Activated T-cell treated with anti-CD3 and anti-CD28 coated beads for 4 hours (primary cell): Measurements from ENCODE around the gene INF2.
A peak's percentile ranks its signal among the peaks of the same experiment; 100 is the strongest.

Source experiments
- DNase-seq: peaks from one replicate; pipeline ENCODE4 v3.0.0-alpha.2; 2020

INF2 gene

DNA sequence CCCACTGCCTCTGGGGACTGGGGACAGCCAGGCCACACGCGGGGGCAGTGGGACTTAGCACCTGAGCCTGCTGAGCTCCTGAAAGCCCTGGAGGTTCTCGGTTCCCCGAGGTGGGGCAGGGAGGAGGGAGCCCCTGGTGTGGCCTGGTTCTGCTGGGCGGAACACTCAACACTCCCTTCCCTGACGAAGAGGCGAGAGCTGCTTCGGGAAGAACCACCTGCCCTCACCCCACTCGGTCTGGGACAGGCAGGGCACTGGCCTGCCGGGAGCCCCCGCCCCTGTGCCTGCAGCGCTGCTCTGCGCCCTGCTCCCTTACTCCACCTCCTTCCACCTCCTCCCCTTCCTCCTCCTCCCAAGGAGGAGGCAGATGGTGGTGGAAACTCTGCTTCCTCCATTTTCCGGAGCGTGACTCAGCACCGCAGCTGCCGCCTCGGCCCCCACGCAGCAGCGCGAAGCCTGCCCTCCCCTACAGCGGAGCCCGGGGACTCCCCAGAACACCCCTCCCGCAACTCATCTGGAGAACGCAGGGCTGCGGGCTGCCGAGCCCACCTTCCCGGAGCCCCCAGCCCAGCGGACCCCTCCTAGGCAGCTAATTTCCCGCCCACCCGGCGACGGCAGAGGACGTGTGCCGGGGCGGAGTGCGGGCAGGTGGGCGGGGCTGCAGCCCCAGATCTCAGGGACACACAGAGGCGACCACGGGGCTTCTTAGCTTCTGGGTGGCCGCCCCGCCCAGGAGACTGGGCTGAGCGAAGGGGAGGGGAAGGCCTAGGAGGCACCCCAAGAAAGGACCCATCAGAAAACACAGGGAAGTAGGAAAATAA lies 11.7 kb upstream of the INF2 start:
- DNase-seq: peak; percentile 73

- DNase-seq: no peak
Observed at GRCh38 chr14:104678346-104678745, 11.1 kb upstream of the INF2 start.

- no peak for DNase-seq
Observed at GRCh38 chr14:104678901-104679705, 10.3 kb upstream of the INF2 start.

DNA sequence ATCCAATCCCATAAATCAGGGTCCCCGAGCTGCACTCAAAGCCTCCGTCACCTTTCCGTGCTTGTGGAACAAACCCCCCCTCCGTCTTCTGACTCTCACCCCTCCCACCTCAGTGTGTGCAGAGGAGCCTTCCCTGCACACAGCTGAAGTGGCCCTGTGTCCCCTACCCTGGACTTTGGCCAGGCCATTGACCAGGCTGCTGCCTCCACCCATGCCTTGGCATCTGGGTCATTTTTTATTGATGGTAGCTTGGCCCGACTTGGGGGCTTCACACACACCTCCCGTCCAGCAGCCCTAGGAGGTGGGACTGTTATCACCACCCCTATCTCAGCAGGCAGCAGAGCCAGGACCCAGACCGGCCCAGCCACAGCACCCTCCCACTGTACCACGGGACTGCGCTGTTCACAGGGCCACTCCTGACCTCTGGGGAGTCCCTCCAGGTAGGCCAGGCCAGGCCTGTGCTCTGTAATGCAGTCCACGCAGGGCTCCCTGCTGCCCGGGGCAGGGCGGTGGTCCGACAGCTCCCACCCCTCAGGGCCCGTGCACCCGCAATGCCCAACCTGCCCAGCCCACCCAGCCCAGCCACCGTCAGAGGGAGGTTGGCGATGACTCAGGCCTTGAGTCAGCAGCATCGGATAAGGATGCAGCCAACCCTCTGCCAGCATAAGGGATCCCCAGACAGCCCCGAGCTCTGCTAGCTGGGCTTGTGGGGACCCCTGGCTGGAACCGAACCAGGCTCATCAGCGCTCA lies 9.2 kb upstream of the INF2 start:
- no peak for DNase-seq

DNA sequence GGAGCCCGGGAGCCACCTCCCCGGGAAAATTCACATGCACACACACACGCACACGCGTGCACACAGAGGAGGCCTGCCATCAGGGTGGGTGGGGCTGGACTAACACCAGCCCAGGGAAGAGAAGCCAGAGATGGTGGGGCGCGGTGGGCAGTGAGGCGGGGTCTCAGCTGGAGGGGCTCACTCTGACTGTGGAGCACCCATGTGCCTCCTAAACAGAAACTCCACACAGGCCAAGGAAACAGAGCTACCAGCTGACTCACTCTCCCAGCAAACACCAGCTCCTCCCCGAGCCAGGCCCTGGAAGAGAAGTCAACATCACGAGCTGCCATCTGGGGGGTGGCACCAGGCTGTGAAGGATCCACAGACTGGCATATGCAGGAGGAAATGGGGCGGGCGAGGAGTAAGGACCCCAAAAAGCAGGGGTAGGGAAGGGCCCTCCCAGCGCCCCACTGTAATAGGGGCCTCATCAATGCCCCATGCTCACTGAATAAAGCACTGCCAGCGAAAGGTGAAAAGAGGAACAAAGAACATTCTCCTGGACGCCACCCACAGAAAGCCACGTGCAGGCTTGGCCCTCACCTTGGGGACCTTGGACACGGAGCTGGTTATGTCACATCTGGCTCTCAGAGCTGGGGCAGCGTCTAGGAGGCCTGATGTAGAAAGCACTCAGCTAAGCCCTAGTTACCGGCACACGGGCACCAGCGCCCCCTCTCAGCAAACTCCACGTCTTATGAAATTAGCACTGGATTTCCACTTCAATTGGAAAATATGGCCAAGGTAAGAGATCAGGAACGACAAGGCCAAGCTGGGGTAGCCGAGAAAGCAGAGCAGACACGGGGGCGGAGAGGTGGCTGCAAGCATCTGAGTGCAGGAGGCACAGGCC lies 8.4 kb upstream of the INF2 start:
- no peak for DNase-seq

- DNase-seq: no peak
Observed at GRCh38 chr14:104681689-104682074, 7.7 kb upstream of the INF2 start.

- no peak for DNase-seq
Observed at GRCh38 chr14:104682107-104682593, 7.3 kb upstream of the INF2 start.

- DNase-seq: no peak
Observed at GRCh38 chr14:104683653-104684448, 5.6 kb upstream of the INF2 start.

- no peak for DNase-seq
Observed at GRCh38 chr14:104684449-104684821, 5.0 kb upstream of the INF2 start.

DNA sequence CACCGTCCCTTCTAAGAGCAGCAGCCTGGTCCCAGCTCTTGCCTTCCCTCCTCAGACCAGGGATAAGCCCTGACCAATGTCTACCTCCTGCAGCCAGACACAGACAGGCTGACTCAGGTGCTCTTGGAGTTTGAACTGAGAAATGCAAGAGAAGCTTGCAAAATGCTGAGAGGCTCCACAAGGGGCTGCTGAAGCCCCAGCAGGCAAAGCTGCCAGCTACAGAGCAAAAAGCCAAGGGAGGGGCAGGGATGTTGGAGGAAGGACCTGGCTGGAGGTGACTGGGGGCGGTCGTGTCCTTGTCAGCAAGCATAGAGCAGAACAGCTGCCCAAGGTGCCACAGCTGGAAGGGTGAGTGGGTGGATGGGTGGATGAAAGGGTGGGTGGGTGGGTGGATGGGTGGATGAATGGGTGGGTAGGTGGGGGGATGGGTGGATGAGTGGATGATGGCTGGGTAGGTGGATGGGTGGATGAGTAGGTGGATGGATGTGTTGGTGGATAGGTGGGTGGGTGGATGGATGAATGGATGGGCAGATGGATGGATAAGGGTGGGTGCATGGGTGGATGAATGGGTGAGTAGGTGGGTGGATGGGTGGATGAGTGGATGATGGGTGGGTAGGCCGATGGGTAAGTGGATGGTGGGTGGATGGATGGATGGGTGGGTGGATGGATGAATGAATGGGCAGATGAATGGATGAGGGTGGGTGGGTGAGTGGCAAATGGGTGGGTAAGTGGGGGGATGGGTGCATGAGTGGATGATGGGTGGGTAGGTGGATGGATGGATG lies 4.0 kb upstream of the INF2 start:
- no peak for DNase-seq

GRCh38 chr14:104685998-104686610 lies 3.3 kb upstream of the INF2 start:
- DNase-seq: no peak

- no peak for DNase-seq
Observed at GRCh38 chr14:104686624-104687517, 2.5 kb upstream of the INF2 start.

GRCh38 chr14:104687601-104688504 lies 1.6 kb upstream of the INF2 start:
- no peak for DNase-seq

DNA sequence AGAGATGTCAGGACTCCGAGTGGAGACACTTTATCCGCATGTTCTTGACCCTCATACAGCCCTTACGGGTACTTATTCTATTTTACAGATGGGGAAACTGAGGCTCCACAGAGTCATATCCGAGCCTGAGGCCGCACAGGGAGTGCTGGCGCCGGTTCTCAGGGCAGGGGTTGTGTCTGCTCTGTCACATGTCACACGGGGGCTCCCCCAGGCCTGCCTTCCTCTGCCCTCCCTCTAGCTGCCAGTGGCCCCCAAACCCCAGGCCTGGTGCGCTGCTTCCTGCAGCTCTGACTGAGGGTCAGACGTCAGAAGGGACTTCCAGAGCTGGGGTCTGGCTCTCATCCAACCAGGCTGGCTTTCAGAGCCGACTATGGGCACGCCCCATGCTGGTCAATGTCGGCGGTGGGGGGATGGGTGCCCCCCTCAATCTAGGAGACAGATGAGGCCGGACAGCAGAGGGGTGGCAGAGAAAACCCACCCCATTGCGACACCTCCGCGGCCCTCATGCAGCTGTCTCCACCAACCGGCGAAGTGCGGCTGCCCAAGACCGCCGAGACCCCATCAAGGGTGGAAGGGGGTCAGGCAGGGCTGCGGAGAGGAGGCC lies 811 bp upstream of the INF2 start:
- DNase-seq: no peak

GRCh38 chr14:104689881-104690711 lies 678 bp downstream of the INF2 start:
- no peak for DNase-seq

DNA sequence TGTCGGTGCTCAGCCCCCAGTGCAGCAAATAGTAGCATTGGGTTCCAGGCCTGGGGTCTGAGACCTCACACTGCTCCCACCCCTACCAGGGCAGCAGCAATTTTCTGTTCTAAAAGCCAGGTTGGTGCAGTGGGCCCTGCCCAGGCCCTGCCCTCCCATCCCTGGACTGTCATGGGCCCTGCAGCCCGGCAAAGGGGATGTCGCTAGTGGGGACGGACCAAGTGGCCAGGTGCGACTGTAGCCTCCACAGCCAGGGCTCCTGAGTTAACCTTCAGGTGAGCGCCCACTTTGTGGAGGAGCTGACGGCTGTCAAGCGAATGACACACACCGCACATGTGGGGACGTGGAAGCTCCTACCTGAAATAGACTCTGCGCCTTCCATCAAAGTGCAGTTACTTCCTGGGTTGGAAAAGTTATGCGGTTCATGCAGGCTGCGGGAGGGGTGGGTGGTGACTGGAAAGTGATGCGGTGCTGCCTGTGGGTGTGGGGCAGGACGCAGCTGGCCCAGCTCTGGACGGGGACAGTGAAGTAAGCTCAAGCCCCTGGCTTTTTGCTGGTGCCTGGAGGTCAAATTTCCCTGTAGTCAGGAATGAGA lies 1.5 kb downstream of the INF2 start:
- DNase-seq: no peak
